Fibroblast of gingiva (primary cell): ENCODE data around the gene DOK5.
"Not testable (repeated sequence)": the region's sequence is repeated elsewhere in the genome, so short reads cannot be mapped to it uniquely, and the experiment has no call there.

Source experiments
- DNase-seq: peaks from one replicate; pipeline ENCODE4 v3.0.0-alpha.2; 2011; ENCODE audit warnings: low read depth

DOK5 gene

GRCh38 chr20:54475334-54476168 lies at the start of gene DOK5:
Gene DOK5 (plus strand): TSS chr20:54475593. CDS start chr20:54475947, 354 bp downstream.
- peak; percentile 53 for DNase-seq

GRCh38 chr20:54429364-54429763 lies 46.0 kb upstream of the DOK5 start:
- no peak for DNase-seq

GRCh38 chr20:54431156-54431944 lies 44.0 kb upstream of the DOK5 start:
- DNase-seq: peak; percentile 3

GRCh38 chr20:54432966-54433365 lies 42.4 kb upstream of the DOK5 start:
- no peak for DNase-seq

GRCh38 chr20:54433636-54434035 lies 41.8 kb upstream of the DOK5 start:
- DNase-seq: no peak

- no peak for DNase-seq
These were observed 41.2 kb upstream of the DOK5 start for GRCh38 chr20:54434196-54434595.

GRCh38 chr20:54435015-54435414 lies 40.4 kb upstream of the DOK5 start:
- no peak for DNase-seq

- DNase-seq: not testable (repeated sequence)
These were observed 39.0 kb upstream of the DOK5 start for GRCh38 chr20:54436410-54436809.

GRCh38 chr20:54438166-54438565 lies 37.2 kb upstream of the DOK5 start:
- no peak for DNase-seq

- no peak for DNase-seq
These were observed 25.2 kb upstream of the DOK5 start for GRCh38 chr20:54450207-54450606.

GRCh38 chr20:54451171-54451570 lies 24.2 kb upstream of the DOK5 start:
- no peak for DNase-seq

GRCh38 chr20:54452277-54452676 lies 23.1 kb upstream of the DOK5 start:
- DNase-seq: no peak

- DNase-seq: no peak
These were observed 20.4 kb upstream of the DOK5 start for GRCh38 chr20:54454982-54455381.

- DNase-seq: no peak
These were observed 19.0 kb upstream of the DOK5 start for GRCh38 chr20:54456423-54456822.

GRCh38 chr20:54456961-54457360 lies 18.4 kb upstream of the DOK5 start:
- no peak for DNase-seq

GRCh38 chr20:54458219-54458618 lies 17.2 kb upstream of the DOK5 start:
- no peak for DNase-seq

GRCh38 chr20:54459279-54459678 lies 16.1 kb upstream of the DOK5 start:
- DNase-seq: no peak

GRCh38 chr20:54464003-54464402 lies 11.4 kb upstream of the DOK5 start:
- DNase-seq: no peak

- DNase-seq: no peak
These were observed 9.3 kb upstream of the DOK5 start for GRCh38 chr20:54466127-54466526.

GRCh38 chr20:54467622-54468021 lies 7.8 kb upstream of the DOK5 start:
- no peak for DNase-seq

GRCh38 chr20:54468082-54468481 lies 7.3 kb upstream of the DOK5 start:
- DNase-seq: no peak

- no peak for DNase-seq
These were observed 6.1 kb upstream of the DOK5 start for GRCh38 chr20:54469293-54469692.

GRCh38 chr20:54469952-54470351 lies 5.4 kb upstream of the DOK5 start:
- DNase-seq: no peak
